Measurements from ENCODE around the gene C4A. TPM values are rescaled to one million over a fixed set of nuclear protein-coding genes. Genes with fewer than 3 reads are reported as not detected.
A peak's percentile ranks its signal among the peaks of the same experiment; 100 is the strongest.

The C4A gene
- total and polyA plus RNA-seq, 7 donors: 3.0 to 13.2 (median 5.6) TPM

DNA sequence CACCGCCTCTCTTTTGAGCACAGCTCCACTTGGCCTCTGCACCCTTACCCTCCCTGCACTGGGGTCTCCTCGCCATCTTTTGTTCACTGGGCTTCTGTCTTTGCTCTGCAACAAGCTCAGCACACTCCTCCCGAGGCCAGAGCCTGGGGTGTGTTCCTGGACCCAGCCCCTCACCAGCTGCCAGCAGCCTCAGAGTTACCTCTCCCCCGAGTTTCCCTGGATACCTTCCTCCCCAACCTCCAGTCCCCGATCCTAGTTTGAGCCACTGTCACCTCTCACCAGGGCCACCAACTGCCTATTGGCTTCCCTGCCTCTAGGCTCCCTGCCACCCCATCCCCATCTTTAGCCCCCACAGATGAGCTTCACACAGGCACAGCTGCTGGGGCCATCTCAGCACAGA lies 68.7 kb downstream of the C4A start:
- 53 to 73% (median 71%) methylated on average over 4 to 5 of the region's 5 CpGs for WGBS, 3 donors
- TF ChIP-seq, protein P1, sequence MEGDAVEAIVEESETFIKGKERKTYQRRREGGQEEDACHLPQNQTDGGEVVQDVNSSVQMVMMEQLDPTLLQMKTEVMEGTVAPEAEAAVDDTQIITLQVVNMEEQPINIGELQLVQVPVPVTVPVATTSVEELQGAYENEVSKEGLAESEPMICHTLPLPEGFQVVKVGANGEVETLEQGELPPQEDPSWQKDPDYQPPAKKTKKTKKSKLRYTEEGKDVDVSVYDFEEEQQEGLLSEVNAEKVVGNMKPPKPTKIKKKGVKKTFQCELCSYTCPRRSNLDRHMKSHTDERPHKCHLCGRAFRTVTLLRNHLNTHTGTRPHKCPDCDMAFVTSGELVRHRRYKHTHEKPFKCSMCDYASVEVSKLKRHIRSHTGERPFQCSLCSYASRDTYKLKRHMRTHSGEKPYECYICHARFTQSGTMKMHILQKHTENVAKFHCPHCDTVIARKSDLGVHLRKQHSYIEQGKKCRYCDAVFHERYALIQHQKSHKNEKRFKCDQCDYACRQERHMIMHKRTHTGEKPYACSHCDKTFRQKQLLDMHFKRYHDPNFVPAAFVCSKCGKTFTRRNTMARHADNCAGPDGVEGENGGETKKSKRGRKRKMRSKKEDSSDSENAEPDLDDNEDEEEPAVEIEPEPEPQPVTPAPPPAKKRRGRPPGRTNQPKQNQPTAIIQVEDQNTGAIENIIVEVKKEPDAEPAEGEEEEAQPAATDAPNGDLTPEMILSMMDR (IDR thresholded peaks at IDR 0.05): no peak
- intact Hi-C loops (cut with DNase I): no loop called here
- ATAC-seq (no peak), DNase-seq (peak in 1 of 2 donors; percentile 20)
- Histone ChIP-seq H3K27me3 (ENCODE audit: insufficient read depth in 3 of 3, low read length in 2 of 3) (no peaks in the 10 kb centered on the region), H3K4me1 (no peaks in the 10 kb centered on the region), H3K9me3 (no peaks in the 10 kb centered on the region), H3K4me3 (no peak overlapping the region), H3K36me3 (ENCODE audit: insufficient read depth in 1 of 2, low read depth in 1 of 2) (no peaks in the 10 kb centered on the region), H3K27ac (no peak overlapping the region)

Other genes with a start within 250 kb of the C4A start
Only the 30 nearest of the 32 such genes appear.
- gene SAPCD1, start 219.4 kb upstream of the C4A start, total RNA-seq: under 1 TPM in 1 of 4 donors, not detected in 3; 0.59 TPM
- gene SAPCD1, start 219.4 kb upstream of the C4A start, polyA plus RNA-seq: under 1 TPM; 0.13 to 0.78 (median 0.23) TPM
- 1 to 10 TPM; 5.2 to 8.0 (median 7.5) TPM for gene VWA7, start 204.7 kb upstream of the C4A start, total RNA-seq
- gene VWA7, start 204.7 kb upstream of the C4A start, polyA plus RNA-seq: 1 to 10 TPM in 2 of 3 donors, under 1 TPM in 1; 0.76 to 3.5 (median 1.8) TPM
- 100 to 1,000 TPM in 1 of 4 donors, 10 to 100 TPM in 3; 53.2 to 108 (median 76.1) TPM for gene VARS1, start 186.3 kb upstream of the C4A start, total RNA-seq
- 10 to 100 TPM; 43.9 to 70.4 (median 57.4) TPM for gene VARS1, start 186.3 kb upstream of the C4A start, polyA plus RNA-seq
- gene LSM2, start 175.1 kb upstream of the C4A start, total RNA-seq: 10 to 100 TPM; 19.5 to 42.9 (median 28.7) TPM
- gene LSM2, start 175.1 kb upstream of the C4A start, polyA plus RNA-seq: 10 to 100 TPM; 35.3 to 92.1 (median 44.2) TPM
- gene HSPA1L, start 166.8 kb upstream of the C4A start, total RNA-seq: 1 to 10 TPM; 2.5 to 6.2 (median 4.4) TPM
- 10 to 100 TPM in 1 of 3 donors, 1 to 10 TPM in 1, under 1 TPM in 1; 0.86 to 23.1 (median 3.3) TPM for gene HSPA1L, start 166.8 kb upstream of the C4A start, polyA plus RNA-seq
- 100 to 1,000 TPM; 241 to 940 (median 407) TPM for gene HSPA1A, start 166.5 kb upstream of the C4A start, total RNA-seq
- 100 to 1,000 TPM in 2 of 3 donors, 10 to 100 TPM in 1; 37.1 to 319 (median 203) TPM for gene HSPA1A, start 166.5 kb upstream of the C4A start, polyA plus RNA-seq
- gene HSPA1B, start 154.3 kb upstream of the C4A start, total RNA-seq: 100 to 1,000 TPM; 199 to 721 (median 347) TPM
- 100 to 1,000 TPM in 2 of 3 donors, 10 to 100 TPM in 1; 19.4 to 148 (median 104) TPM for gene HSPA1B, start 154.3 kb upstream of the C4A start, polyA plus RNA-seq
- 10 to 100 TPM; 14.2 to 20.6 (median 18.6) TPM for gene NEU1, start 119.2 kb upstream of the C4A start, total RNA-seq
- 10 to 100 TPM; 25.2 to 39.8 (median 29.4) TPM for gene NEU1, start 119.2 kb upstream of the C4A start, polyA plus RNA-seq
- under 1 TPM in 2 of 4 donors, not detected in 2; 0.23 to 0.24 TPM for gene SLC44A4, start 103.1 kb upstream of the C4A start, total RNA-seq
- under 1 TPM; 0.03 to 0.14 (median 0.08) TPM for gene SLC44A4, start 103.1 kb upstream of the C4A start, polyA plus RNA-seq
- gene EHMT2, start 84.4 kb upstream of the C4A start, total RNA-seq: 10 to 100 TPM in 1 of 4 donors, 1 to 10 TPM in 3; 6.8 to 14.2 (median 7.7) TPM
- gene EHMT2, start 84.4 kb upstream of the C4A start, polyA plus RNA-seq: 10 to 100 TPM in 2 of 3 donors, 1 to 10 TPM in 1; 8.4 to 20.8 (median 13.4) TPM
- 1 to 10 TPM; 1.1 to 2.6 (median 1.8) TPM for gene ZBTB12, start 80.0 kb upstream of the C4A start, total RNA-seq
- gene ZBTB12, start 80.0 kb upstream of the C4A start, polyA plus RNA-seq: 1 to 10 TPM; 2.2 to 4.6 (median 2.9) TPM
- gene C2, start 54.3 kb upstream of the C4A start, total RNA-seq: 1 to 10 TPM; 1.5 to 5.5 (median 3.5) TPM
- 1 to 10 TPM in 1 of 3 donors, under 1 TPM in 2; 0.77 to 1.2 (median 0.99) TPM for gene C2, start 54.3 kb upstream of the C4A start, polyA plus RNA-seq
- gene CFB, start 36.0 kb upstream of the C4A start, total RNA-seq: 1 to 10 TPM; 2.5 to 5.8 (median 3.4) TPM
- 1 to 10 TPM; 1.6 to 2.3 (median 1.8) TPM for gene CFB, start 36.0 kb upstream of the C4A start, polyA plus RNA-seq
- 10 to 100 TPM; 47.2 to 52.3 (median 48.7) TPM for gene NELFE, start 23.1 kb upstream of the C4A start, total RNA-seq
- gene NELFE, start 23.1 kb upstream of the C4A start, polyA plus RNA-seq: 10 to 100 TPM; 44.3 to 86.9 (median 85.4) TPM
- 10 to 100 TPM; 27.9 to 31.0 (median 29.2) TPM for gene SKIC2, start 22.9 kb upstream of the C4A start, total RNA-seq
- gene SKIC2, start 22.9 kb upstream of the C4A start, polyA plus RNA-seq: 10 to 100 TPM; 26.9 to 36.6 (median 31.8) TPM
- gene DXO, start 9.9 kb upstream of the C4A start, total RNA-seq: 10 to 100 TPM in 2 of 4 donors, 1 to 10 TPM in 2; 7.4 to 12.9 (median 9.9) TPM
- gene DXO, start 9.9 kb upstream of the C4A start, polyA plus RNA-seq: 10 to 100 TPM in 1 of 3 donors, 1 to 10 TPM in 2; 8.0 to 20.6 (median 9.2) TPM
- gene C4B, start 32.7 kb downstream of the C4A start, total RNA-seq: 10 to 100 TPM in 1 of 4 donors, 1 to 10 TPM in 3; 5.6 to 12.6 (median 9.4) TPM
- 1 to 10 TPM; 2.6 to 3.3 (median 2.7) TPM for gene C4B, start 32.7 kb downstream of the C4A start, polyA plus RNA-seq
- 1 to 10 TPM in 1 of 4 donors, under 1 TPM in 1, not detected in 2; 0.19 to 9.9 TPM for gene CYP21A2, start 56.4 kb downstream of the C4A start, total RNA-seq
- under 1 TPM in 2 of 3 donors, not detected in 1; 0.05 to 0.10 TPM for gene CYP21A2, start 56.4 kb downstream of the C4A start, polyA plus RNA-seq
- 10 to 100 TPM; 14.5 to 26.1 (median 23.9) TPM for gene TNXB, start 127.3 kb downstream of the C4A start, total RNA-seq
- 10 to 100 TPM in 1 of 3 donors, 1 to 10 TPM in 2; 7.0 to 13.6 (median 9.1) TPM for gene TNXB, start 127.3 kb downstream of the C4A start, polyA plus RNA-seq
- 10 to 100 TPM; 17.2 to 23.8 (median 19.9) TPM for gene ATF6B, start 146.2 kb downstream of the C4A start, total RNA-seq
- 10 to 100 TPM; 13.0 to 35.2 (median 15.1) TPM for gene ATF6B, start 146.2 kb downstream of the C4A start, polyA plus RNA-seq
- gene FKBPL, start 148.2 kb downstream of the C4A start, total RNA-seq: 1 to 10 TPM; 2.1 to 4.3 (median 4.1) TPM
- gene FKBPL, start 148.2 kb downstream of the C4A start, polyA plus RNA-seq: 10 to 100 TPM in 1 of 3 donors, 1 to 10 TPM in 2; 8.2 to 12.2 (median 9.9) TPM
- under 1 TPM; 0.08 to 0.51 (median 0.16) TPM for gene PRRT1, start 169.9 kb downstream of the C4A start, total RNA-seq
- gene PRRT1, start 169.9 kb downstream of the C4A start, polyA plus RNA-seq: under 1 TPM; 0.22 to 0.28 (median 0.26) TPM
- gene PPT2, start 172.1 kb downstream of the C4A start, total RNA-seq: 10 to 100 TPM; 11.3 to 15.1 (median 14.0) TPM
- 10 to 100 TPM; 12.5 to 28.3 (median 18.0) TPM for gene PPT2, start 172.1 kb downstream of the C4A start, polyA plus RNA-seq
- 1 to 10 TPM; 2.0 to 7.0 (median 3.7) TPM for gene EGFL8, start 182.5 kb downstream of the C4A start, total RNA-seq
- gene EGFL8, start 182.5 kb downstream of the C4A start, polyA plus RNA-seq: 1 to 10 TPM; 2.1 to 4.0 (median 3.6) TPM
- 10 to 100 TPM; 36.8 to 59.8 (median 47.7) TPM for gene AGPAT1, start 194.0 kb downstream of the C4A start, total RNA-seq
- gene AGPAT1, start 194.0 kb downstream of the C4A start, polyA plus RNA-seq: 10 to 100 TPM; 35.0 to 77.8 (median 38.0) TPM
- 10 to 100 TPM; 52.0 to 91.1 (median 57.0) TPM for gene RNF5, start 196.3 kb downstream of the C4A start, total RNA-seq
- 100 to 1,000 TPM; 110 to 122 (median 113) TPM for gene RNF5, start 196.3 kb downstream of the C4A start, polyA plus RNA-seq
- 1 to 10 TPM in 3 of 4 donors, under 1 TPM in 1; 0.85 to 2.0 (median 1.4) TPM for gene AGER, start 202.2 kb downstream of the C4A start, total RNA-seq
- gene AGER, start 202.2 kb downstream of the C4A start, polyA plus RNA-seq: 1 to 10 TPM in 1 of 3 donors, under 1 TPM in 2; 0.79 to 1.7 (median 0.91) TPM
- 10 to 100 TPM; 36.1 to 46.7 (median 37.5) TPM for gene PBX2, start 208.1 kb downstream of the C4A start, total RNA-seq
- 10 to 100 TPM; 20.4 to 27.4 (median 22.1) TPM for gene PBX2, start 208.1 kb downstream of the C4A start, polyA plus RNA-seq
- 1 to 10 TPM; 1.7 to 5.1 (median 3.5) TPM for gene GPSM3, start 210.6 kb downstream of the C4A start, total RNA-seq
- 1 to 10 TPM; 1.5 to 2.7 (median 2.6) TPM for gene GPSM3, start 210.6 kb downstream of the C4A start, polyA plus RNA-seq
- 10 to 100 TPM; 11.3 to 16.6 (median 13.7) TPM for gene NOTCH4, start 242.0 kb downstream of the C4A start, total RNA-seq
- gene NOTCH4, start 242.0 kb downstream of the C4A start, polyA plus RNA-seq: 10 to 100 TPM in 2 of 3 donors, 1 to 10 TPM in 1; 9.7 to 19.5 (median 10.4) TPM